ENCODE data around the gene BIN2. TPM values are rescaled to one million over a fixed set of nuclear protein-coding genes. Genes with fewer than 3 reads are reported as not detected.
A peak's percentile ranks its signal among the peaks of the same experiment; 100 is the strongest.

BIN2 gene
- total RNA-seq, 1 experiment from 2014 or later, result not detected

DNA sequence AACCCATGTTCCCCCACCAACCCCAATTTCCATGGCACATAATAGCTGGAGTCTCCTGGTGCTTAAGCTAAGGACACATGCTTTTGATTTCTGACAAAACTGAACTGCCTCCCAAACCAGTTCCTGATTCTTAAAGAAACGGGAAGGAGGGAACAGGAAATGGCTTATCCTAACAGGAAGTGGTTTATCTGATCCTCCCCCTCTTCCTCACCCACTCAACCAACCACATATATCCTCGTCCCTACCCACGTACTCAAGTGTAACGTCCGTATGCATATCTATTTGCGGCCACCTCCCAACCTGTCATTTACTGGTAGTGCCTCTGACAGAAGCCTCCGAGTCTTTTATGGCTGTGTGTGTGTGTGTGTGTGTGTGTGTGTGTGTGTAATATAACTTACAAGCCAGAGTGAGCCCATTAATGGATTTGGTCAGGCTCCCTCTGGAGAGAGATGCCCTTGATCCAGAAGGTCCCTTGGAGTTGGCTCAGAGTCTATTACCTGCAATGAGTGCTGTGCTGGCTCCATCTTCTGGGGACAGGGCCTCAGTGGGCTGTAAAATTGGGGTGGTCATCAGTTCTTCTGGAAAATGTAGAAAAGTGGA, 77.6 kb downstream of the BIN2 start:
- no peak overlapping the region for H2AFZ ChIP-seq (ENCODE audit: low read length)
- H2BK15ac ChIP-seq (ENCODE audit: low read depth, low read length), result no peak overlapping the region
- H3K23me2 ChIP-seq (ENCODE audit: insufficient read length, low read depth, low read length, poor library complexity, severe bottlenecking), result no peaks in the 10 kb centered on the region
- Mint-ChIP-seq H3K9me3 (no peaks in the 10 kb centered on the region), H3K36me3 (ENCODE audit: insufficient read depth in 1 of 3, low read depth in 3 of 3) (peaks cover 16 to 35% (median 24%) of the 10 kb centered on the region in 3 experiments), H3K4me3 (no peak overlapping the region), H3K27ac (peak overlapping the region; percentile 71 to 76 (median 74); a peak in 5 of 7 replicates), H3K27me3 (ENCODE audit: low read depth) (no peaks in the 10 kb centered on the region), H3K4me1 (peaks cover 28 to 29% of the 10 kb centered on the region in 2 experiments)
- H3K14ac ChIP-seq (ENCODE audit: insufficient read depth, low read length), result no peak overlapping the region
- no peaks in the 10 kb centered on the region for H3K9me3 ChIP-seq (ENCODE audit: control insufficient read depth, low read depth, low read length)
- H3K18ac ChIP-seq (ENCODE audit: insufficient read length, low read depth, low read length), result no peak overlapping the region
- peaks cover 7% of the 10 kb centered on the region; the same call in 1 of the 2 replicates for H3K4me1 ChIP-seq (ENCODE audit: insufficient read depth, low read length)
- no peak overlapping the region for H2BK12ac ChIP-seq (ENCODE audit: insufficient read length, low read depth, low read length)
- no peaks in the 10 kb centered on the region for H3K79me1 ChIP-seq (ENCODE audit: insufficient read depth, low read depth, low read length, poor library complexity, severe bottlenecking)
- no peak overlapping the region for H3K4ac ChIP-seq (ENCODE audit: low read depth, low read length)
- TF ChIP-seq, protein P1, sequence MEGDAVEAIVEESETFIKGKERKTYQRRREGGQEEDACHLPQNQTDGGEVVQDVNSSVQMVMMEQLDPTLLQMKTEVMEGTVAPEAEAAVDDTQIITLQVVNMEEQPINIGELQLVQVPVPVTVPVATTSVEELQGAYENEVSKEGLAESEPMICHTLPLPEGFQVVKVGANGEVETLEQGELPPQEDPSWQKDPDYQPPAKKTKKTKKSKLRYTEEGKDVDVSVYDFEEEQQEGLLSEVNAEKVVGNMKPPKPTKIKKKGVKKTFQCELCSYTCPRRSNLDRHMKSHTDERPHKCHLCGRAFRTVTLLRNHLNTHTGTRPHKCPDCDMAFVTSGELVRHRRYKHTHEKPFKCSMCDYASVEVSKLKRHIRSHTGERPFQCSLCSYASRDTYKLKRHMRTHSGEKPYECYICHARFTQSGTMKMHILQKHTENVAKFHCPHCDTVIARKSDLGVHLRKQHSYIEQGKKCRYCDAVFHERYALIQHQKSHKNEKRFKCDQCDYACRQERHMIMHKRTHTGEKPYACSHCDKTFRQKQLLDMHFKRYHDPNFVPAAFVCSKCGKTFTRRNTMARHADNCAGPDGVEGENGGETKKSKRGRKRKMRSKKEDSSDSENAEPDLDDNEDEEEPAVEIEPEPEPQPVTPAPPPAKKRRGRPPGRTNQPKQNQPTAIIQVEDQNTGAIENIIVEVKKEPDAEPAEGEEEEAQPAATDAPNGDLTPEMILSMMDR (conservative IDR thresholded peaks at IDR 0.05), result peak; percentile 24; the same call in 1 of the 3 replicates
- H2BK120ac ChIP-seq (ENCODE audit: low read depth, low read length, poor library complexity, severe bottlenecking), result no peak overlapping the region
- no peak overlapping the region for H4K8ac ChIP-seq (replicated peaks; ENCODE audit: insufficient read length, low read depth, low read length)
- no peak overlapping the region for H3T11ph ChIP-seq (ENCODE audit: low read length)
- H2AK5ac ChIP-seq (ENCODE audit: insufficient read length, low read length), result no peak overlapping the region
- no peak overlapping the region for H3K4me2 ChIP-seq (ENCODE audit: insufficient read depth, insufficient read length, low read length)
- H2BK5ac ChIP-seq (ENCODE audit: insufficient read length, low read length), result no peak overlapping the region
- DNase-seq, result no peak
- no peak overlapping the region for H3K23ac ChIP-seq (ENCODE audit: insufficient read length, low read depth, low read length)
- no peak overlapping the region for H3K56ac ChIP-seq (ENCODE audit: insufficient read length, low read depth, low read length)
- H3K79me2 ChIP-seq (ENCODE audit: insufficient read depth, low read length), result no peaks in the 10 kb centered on the region
- H4K5ac ChIP-seq (ENCODE audit: insufficient read length, low read depth, low read length), result no peak overlapping the region
- no peak overlapping the region for H3K27ac ChIP-seq (ENCODE audit: insufficient read length, low read depth, low read length)
- H2BK20ac ChIP-seq (ENCODE audit: low read depth, low read length, poor library complexity, severe bottlenecking), result no peak overlapping the region
- no peaks in the 10 kb centered on the region for H4K20me1 ChIP-seq (ENCODE audit: control insufficient read depth, insufficient read depth, insufficient read length)
- no peak overlapping the region for H4K91ac ChIP-seq (ENCODE audit: insufficient read length, low read depth, low read length)
- H3K9ac ChIP-seq (ENCODE audit: extremely low read depth, insufficient read length, low read length), result no peak overlapping the region
- WGBS (ENCODE audit: extremely low coverage, insufficient read length, low lambda C conversion rate), result 100% methylated on average over 4 of the region's 7 CpGs
- H3K27me3 ChIP-seq (ENCODE audit: insufficient read depth, low read length), result no peaks in the 10 kb centered on the region
